H9 (cell line): ENCODE data around the gene KCNIP3. TPM values are rescaled to one million over a fixed set of nuclear protein-coding genes. Genes with fewer than 3 reads are reported as not detected.

Experiments
- DNase-seq: peaks from one replicate; pipeline ENCODE4 v3.0.0-alpha.2; 2017
- H2AFZ ChIP-seq: one replicate; pipeline ENCODE4 v1.6.1; 2013; ENCODE audit warnings: mild to moderate bottlenecking, low read length, control low read depth, moderate library complexity
- H2AK5ac ChIP-seq: 2 replicates; pipeline ENCODE4 v1.6.1; 2013; ENCODE audit warnings: low read length, control low read depth, mixed read lengths; ENCODE audit not compliant: insufficient read length
- H2BK120ac ChIP-seq: one replicate; pipeline ENCODE4 v1.6.1; 2013; ENCODE audit warnings: low read depth, mild to moderate bottlenecking, low read length, control low read depth, inconsistent platforms; ENCODE audit not compliant: poor library complexity, severe bottlenecking
- H2BK12ac ChIP-seq: 2 replicates; pipeline ENCODE4 v1.6.1; 2013; ENCODE audit warnings: low read length, control low read depth, mixed read lengths, low read depth; ENCODE audit not compliant: insufficient read length
- H2BK15ac ChIP-seq: 2 replicates; pipeline ENCODE4 v1.6.1; 2013; ENCODE audit warnings: low read depth, low read length, control low read depth
- H2BK20ac ChIP-seq: one replicate; pipeline ENCODE4 v1.6.1; 2013; ENCODE audit warnings: low read depth, mild to moderate bottlenecking, low read length, control low read depth, inconsistent platforms; ENCODE audit not compliant: poor library complexity, severe bottlenecking
- H2BK5ac ChIP-seq: 2 replicates; pipeline ENCODE4 v1.6.1; 2013; ENCODE audit warnings: low read length, control low read depth, mixed read lengths; ENCODE audit not compliant: insufficient read length
- H3K14ac ChIP-seq: 2 replicates; pipeline ENCODE4 v1.6.1; 2013; ENCODE audit warnings: low read length, control low read depth; ENCODE audit not compliant: insufficient read depth
- H3K18ac ChIP-seq: 2 replicates; pipeline ENCODE4 v1.6.1; 2013; ENCODE audit warnings: low read depth, mild to moderate bottlenecking, mixed read lengths, low read length, control low read depth; ENCODE audit not compliant: insufficient read length
- H3K23ac ChIP-seq: 2 replicates; pipeline ENCODE4 v1.6.1; 2013; ENCODE audit warnings: low read length, control low read depth, mixed read lengths, low read depth; ENCODE audit not compliant: insufficient read length
- H3K23me2 ChIP-seq: 2 replicates; pipeline ENCODE4 v1.6.1; 2013; ENCODE audit warnings: low read depth, mild to moderate bottlenecking, mixed read lengths, low read length, control low read depth; ENCODE audit not compliant: insufficient read length, poor library complexity, severe bottlenecking
- H3K27ac ChIP-seq: 2 replicates; pipeline ENCODE4 v1.5.1; 2013; ENCODE audit warnings: low read length, control low read depth, mixed read lengths, low read depth; ENCODE audit not compliant: insufficient read length
- H3K27me3 ChIP-seq: 2 replicates; pipeline ENCODE4 v1.6.1; 2013; ENCODE audit warnings: low read length, control low read depth, inconsistent platforms; ENCODE audit not compliant: insufficient read depth
- H3K4ac ChIP-seq: 2 replicates; pipeline ENCODE4 v1.6.1; 2013; ENCODE audit warnings: low read depth, mild to moderate bottlenecking, control low read depth, inconsistent platforms, low read length, moderate library complexity
- H3K4me1 ChIP-seq: 2 replicates; pipeline ENCODE4 v1.6.1; 2013; ENCODE audit warnings: low read length, control low read depth, inconsistent platforms; ENCODE audit not compliant: insufficient read depth
- H3K4me2 ChIP-seq: 2 replicates; pipeline ENCODE4 v1.6.1; 2013; ENCODE audit warnings: low read length, control low read depth, mixed read lengths; ENCODE audit not compliant: insufficient read length, insufficient read depth
- H3K56ac ChIP-seq: 2 replicates; pipeline ENCODE4 v1.6.1; 2013; ENCODE audit warnings: low read depth, mild to moderate bottlenecking, mixed read lengths, low read length, control low read depth; ENCODE audit not compliant: insufficient read length
- H3K79me1 ChIP-seq: 2 replicates; pipeline ENCODE4 v1.6.1; 2013; ENCODE audit warnings: low read depth, mild to moderate bottlenecking, moderate library complexity, low read length, control low read depth, inconsistent platforms; ENCODE audit not compliant: insufficient read depth, poor library complexity, severe bottlenecking
- H3K79me2 ChIP-seq: 2 replicates; pipeline ENCODE4 v1.6.1; 2013; ENCODE audit warnings: low read length, control low read depth, inconsistent platforms; ENCODE audit not compliant: insufficient read depth
- H3K9ac ChIP-seq: 2 replicates; pipeline ENCODE4 v1.6.1; 2013; ENCODE audit warnings: low read length, control low read depth, mixed read lengths; ENCODE audit not compliant: insufficient read length; ENCODE audit errors: extremely low read depth
- H3K9me3 ChIP-seq: one replicate; pipeline ENCODE4 v1.6.1; 2013; ENCODE audit warnings: low read depth, low read length, inconsistent platforms; ENCODE audit not compliant: control insufficient read depth
- H3T11ph ChIP-seq: one replicate; pipeline ENCODE4 v1.6.1; 2013; ENCODE audit warnings: mild to moderate bottlenecking, low read length, control low read depth, inconsistent platforms
- H4K20me1 ChIP-seq: one replicate; pipeline ENCODE4 v1.6.1; 2013; ENCODE audit not compliant: control insufficient read depth, insufficient read length, insufficient read depth
- H4K5ac ChIP-seq: 2 replicates; pipeline ENCODE4 v1.6.1; 2013; ENCODE audit warnings: low read depth, mild to moderate bottlenecking, mixed read lengths, low read length, control low read depth; ENCODE audit not compliant: insufficient read length
- H4K8ac ChIP-seq: replicated peaks from 2 replicates; pipeline ENCODE4 v1.6.1; 2013; ENCODE audit warnings: low read length, control low read depth, mixed read lengths, low read depth; ENCODE audit not compliant: insufficient read length
- H4K91ac ChIP-seq: 2 replicates; pipeline ENCODE4 v1.6.1; 2013; ENCODE audit warnings: low read depth, mild to moderate bottlenecking, moderate library complexity, mixed read lengths, low read length, control low read depth; ENCODE audit not compliant: insufficient read length
- H3K27ac Mint-ChIP-seq, 3 experiments: 2 replicates in 2 of 3; 3 replicates in 1 of 3; pipeline ENCODE4 v1.8.0; 2020 to 2021; ENCODE audit warnings: mixed read lengths in 3 of 3, mild to moderate bottlenecking in 1 of 3, moderate library complexity in 1 of 3
- H3K27me3 Mint-ChIP-seq: 2 replicates; pipeline ENCODE4 v1.8.0; 2021; ENCODE audit warnings: low read depth, mild to moderate bottlenecking, moderate library complexity, mixed read lengths
- H3K36me3 Mint-ChIP-seq, 3 experiments: 2 replicates in 2 of 3; 3 replicates in 1 of 3; pipeline ENCODE4 v1.8.0; 2020 to 2021; ENCODE audit warnings: low read depth in 3 of 3, mixed read lengths in 3 of 3; ENCODE audit not compliant: insufficient read depth in 1 of 3
- H3K4me1 Mint-ChIP-seq, 2 experiments: 2 replicates each; pipeline ENCODE4 v1.8.0; 2020; ENCODE audit warnings: mixed read lengths in 2 of 2
- H3K4me3 Mint-ChIP-seq, 2 experiments: 2 replicates in 1 of 2; 3 replicates in 1 of 2; pipeline ENCODE4 v1.8.0; 2020 to 2021; ENCODE audit warnings: mild to moderate bottlenecking in 2 of 2, mixed read lengths in 2 of 2, moderate library complexity in 1 of 2
- H3K9me3 Mint-ChIP-seq, 2 experiments: 2 replicates in 1 of 2; 3 replicates in 1 of 2; pipeline ENCODE4 v1.8.0; 2020; ENCODE audit warnings: mild to moderate bottlenecking in 2 of 2, mixed read lengths in 2 of 2, moderate library complexity in 1 of 2
- WGBS: extraction: QIAGEN DNeasy Blood & Tissue Kit; methylation state at CpG from one replicate; pipeline ENCODE4 v1.1.7; 2013; ENCODE audit warnings: missing lambda C conversion rate, low lambda C conversion rate, mixed read lengths; ENCODE audit not compliant: insufficient read length; ENCODE audit errors: extremely low coverage; 5-methylcytosine and 5-hydroxymethylcytosine counted together
- total RNA-seq: library from RNA; stranded (reverse); gene quantifications from 2 replicates; pipeline ENCODE4 v1.2.1, GENCODE V29; 2021
- TF ChIP-seq, protein P1 (sequence below): fragments of 200-600 bp; sonication (generic); conservative IDR thresholded peaks from 3 replicates; pipeline ENCODE4 v1.8.0; 2021; ENCODE audit warnings: antibody characterized with exemption, mild to moderate bottlenecking

KCNIP3 gene
- total RNA-seq, 1 experiment from 2014 or later = 1.5 TPM

DNA sequence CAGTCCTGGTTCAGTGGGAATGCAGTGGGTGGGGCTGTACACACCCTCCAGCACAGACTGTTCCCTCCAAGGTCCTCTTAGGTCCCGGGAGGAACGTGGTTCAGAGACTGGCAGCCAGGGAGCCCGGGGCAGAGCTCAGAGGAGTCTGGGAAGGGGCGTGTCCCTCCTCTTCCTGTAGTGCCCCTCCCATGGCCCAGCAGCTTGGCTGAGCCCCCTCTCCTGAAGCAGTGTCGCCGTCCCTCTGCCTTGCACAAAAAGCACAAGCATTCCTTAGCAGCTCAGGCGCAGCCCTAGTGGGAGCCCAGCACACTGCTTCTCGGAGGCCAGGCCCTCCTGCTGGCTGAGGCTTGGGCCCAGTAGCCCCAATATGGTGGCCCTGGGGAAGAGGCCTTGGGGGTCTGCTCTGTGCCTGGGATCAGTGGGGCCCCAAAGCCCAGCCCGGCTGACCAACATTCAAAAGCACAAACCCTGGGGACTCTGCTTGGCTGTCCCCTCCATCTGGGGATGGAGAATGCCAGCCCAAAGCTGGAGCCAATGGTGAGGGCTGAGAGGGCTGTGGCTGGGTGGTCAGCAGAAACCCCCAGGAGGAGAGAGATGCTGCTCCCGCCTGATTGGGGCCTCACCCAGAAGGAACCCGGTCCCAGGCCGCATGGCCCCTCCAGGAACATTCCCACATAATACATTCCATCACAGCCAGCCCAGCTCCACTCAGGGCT lies 87.9 kb downstream of the KCNIP3 start:
- H4K5ac ChIP-seq = no peak overlapping the region
- H2BK5ac ChIP-seq = no peak overlapping the region
- no peak overlapping the region for H3K18ac ChIP-seq
- peak; percentile 73 for DNase-seq
- H3K14ac ChIP-seq = no peak overlapping the region
- no peak overlapping the region for H2BK12ac ChIP-seq
- H2AFZ ChIP-seq = no peak overlapping the region
- no peaks in the 10 kb centered on the region for H3K23me2 ChIP-seq
- no peaks in the 10 kb centered on the region for H3K79me1 ChIP-seq
- no peak overlapping the region for H3K4me2 ChIP-seq
- H4K91ac ChIP-seq = no peak overlapping the region
- no peaks in the 10 kb centered on the region for H3K9me3 ChIP-seq
- no peak overlapping the region for H3K9ac ChIP-seq
- H3K4me3 Mint-ChIP-seq = no peak overlapping the region
- no peak overlapping the region for H4K8ac ChIP-seq
- H2BK20ac ChIP-seq = no peak overlapping the region
- H4K20me1 ChIP-seq = no peaks in the 10 kb centered on the region
- H2BK120ac ChIP-seq = no peak overlapping the region
- H3K4ac ChIP-seq = no peak overlapping the region
- H3T11ph ChIP-seq = no peak overlapping the region
- no peaks in the 10 kb centered on the region for H3K27me3 ChIP-seq
- H3K56ac ChIP-seq = no peak overlapping the region
- TF ChIP-seq, protein P1, sequence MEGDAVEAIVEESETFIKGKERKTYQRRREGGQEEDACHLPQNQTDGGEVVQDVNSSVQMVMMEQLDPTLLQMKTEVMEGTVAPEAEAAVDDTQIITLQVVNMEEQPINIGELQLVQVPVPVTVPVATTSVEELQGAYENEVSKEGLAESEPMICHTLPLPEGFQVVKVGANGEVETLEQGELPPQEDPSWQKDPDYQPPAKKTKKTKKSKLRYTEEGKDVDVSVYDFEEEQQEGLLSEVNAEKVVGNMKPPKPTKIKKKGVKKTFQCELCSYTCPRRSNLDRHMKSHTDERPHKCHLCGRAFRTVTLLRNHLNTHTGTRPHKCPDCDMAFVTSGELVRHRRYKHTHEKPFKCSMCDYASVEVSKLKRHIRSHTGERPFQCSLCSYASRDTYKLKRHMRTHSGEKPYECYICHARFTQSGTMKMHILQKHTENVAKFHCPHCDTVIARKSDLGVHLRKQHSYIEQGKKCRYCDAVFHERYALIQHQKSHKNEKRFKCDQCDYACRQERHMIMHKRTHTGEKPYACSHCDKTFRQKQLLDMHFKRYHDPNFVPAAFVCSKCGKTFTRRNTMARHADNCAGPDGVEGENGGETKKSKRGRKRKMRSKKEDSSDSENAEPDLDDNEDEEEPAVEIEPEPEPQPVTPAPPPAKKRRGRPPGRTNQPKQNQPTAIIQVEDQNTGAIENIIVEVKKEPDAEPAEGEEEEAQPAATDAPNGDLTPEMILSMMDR = 0 out of 3 replicates have a peak, but pooled peaks have one; percentile 13
- no peaks in the 10 kb centered on the region for H3K36me3 Mint-ChIP-seq
- peaks cover 33% of the 10 kb centered on the region for H3K27me3 Mint-ChIP-seq
- no peak overlapping the region for H3K27ac ChIP-seq
- peaks cover 2 to 6% of the 10 kb centered on the region in 2 experiments; a peak in 3 of 4 replicates for H3K4me1 Mint-ChIP-seq
- no peak overlapping the region for H2AK5ac ChIP-seq
- no peaks in the 10 kb centered on the region for H3K79me2 ChIP-seq
- no peak overlapping the region for H3K27ac Mint-ChIP-seq
- no CpG with 5 or more reads among the region's 12 CpGs for WGBS
- no peaks in the 10 kb centered on the region for H3K4me1 ChIP-seq
- no peak overlapping the region for H3K23ac ChIP-seq
- H2BK15ac ChIP-seq = no peak overlapping the region
- H3K9me3 Mint-ChIP-seq = no peaks in the 10 kb centered on the region
